ENCODE measurements around the gene TRAK1. TPM values are rescaled to one million over a fixed set of nuclear protein-coding genes. Genes with fewer than 3 reads are reported as not detected.

Gene TRAK1
- polyA plus RNA-seq, 3 donors = 6.6 to 40.8 (median 7.0) TPM

DNA sequence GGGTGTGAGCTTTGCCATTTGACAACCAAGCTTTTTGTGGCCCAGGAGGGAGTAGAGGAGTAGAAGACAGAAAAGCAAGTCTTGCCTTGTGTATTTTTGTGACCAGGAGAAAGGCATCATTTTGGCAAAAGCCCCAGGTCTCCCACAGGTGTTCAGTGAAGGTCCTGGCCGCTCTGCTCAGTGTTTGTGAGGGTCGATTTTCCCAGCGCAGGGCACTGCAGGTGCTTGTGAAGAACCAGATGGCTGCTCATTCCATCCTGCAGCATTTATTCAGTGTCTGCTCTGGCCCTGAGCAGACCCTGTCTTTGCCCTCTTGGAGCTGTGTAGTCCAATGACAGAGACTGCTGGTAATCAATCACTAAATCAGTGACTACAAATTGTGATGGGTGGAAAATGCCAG is 19.5 kb downstream of the TRAK1 start:
- intact Hi-C loops (cut with micrococcal nuclease) = no loop called here
- peaks cover 40 to 45% of the 10 kb centered on the region in 2 donors for H3K4me1 ChIP-seq (ENCODE audit: control insufficient read depth in 1 of 2, insufficient read depth in 2 of 2, low read length in 2 of 2)
- Mint-ChIP-seq H3K4me1 (peaks cover 54% of the 10 kb centered on the region), H3K27me3 (ENCODE audit: low read depth in 3 of 3) (peaks cover 0 to 1% (median 0%) of the 10 kb centered on the region in 3 donors), H3K27ac (peak overlapping the region in 2 of 7 donors; percentile 63 to 68), H3K9me3 (peaks cover 0 to under 1% (median 0%) of the 10 kb centered on the region in 7 donors), H3K36me3 (peaks cover 7 to 8% of the 10 kb centered on the region in 2 donors), H3K4me3 (no peak overlapping the region)
- no peaks in the 10 kb centered on the region for H3K27me3 ChIP-seq (ENCODE audit: control insufficient read depth in 2 of 2, insufficient read depth in 2 of 2, low read length in 2 of 2)
- H3K36me3 ChIP-seq (replicated peaks in 1 of 2; ENCODE audit: control insufficient read depth in 1 of 2, insufficient read depth in 2 of 2, low read length in 2 of 2) = no peaks in the 10 kb centered on the region
- H2AFZ ChIP-seq (ENCODE audit: insufficient read depth, low read depth, low read length, poor library complexity, severe bottlenecking) = no peak overlapping the region
- H3K4me2 ChIP-seq (replicated peaks; ENCODE audit: extremely low read depth, low read length, poor library complexity, severe bottlenecking) = no peak overlapping the region
- peaks cover 10% of the 10 kb centered on the region for H4K20me1 ChIP-seq (ENCODE audit: insufficient read depth, low read length)
- no peak for DNase-seq
- H3K4me3 ChIP-seq (replicated peaks in 1 of 3; ENCODE audit: low read depth in 2 of 3, low read length in 3 of 3) = no peak overlapping the region
- no peak overlapping the region for H3K9ac ChIP-seq (ENCODE audit: insufficient read depth, low read length, poor library complexity, severe bottlenecking)
- H3K9me3 ChIP-seq (replicated peaks in 1 of 2; ENCODE audit: control insufficient read depth in 1 of 2, insufficient read depth in 1 of 2, low read length in 2 of 2) = no peaks in the 10 kb centered on the region
- peak overlapping the region in 1 of 2 donors; percentile 30 for H3K27ac ChIP-seq (ENCODE audit: low read depth in 1 of 2, low read length in 2 of 2)
- TF ChIP-seq, protein P1, sequence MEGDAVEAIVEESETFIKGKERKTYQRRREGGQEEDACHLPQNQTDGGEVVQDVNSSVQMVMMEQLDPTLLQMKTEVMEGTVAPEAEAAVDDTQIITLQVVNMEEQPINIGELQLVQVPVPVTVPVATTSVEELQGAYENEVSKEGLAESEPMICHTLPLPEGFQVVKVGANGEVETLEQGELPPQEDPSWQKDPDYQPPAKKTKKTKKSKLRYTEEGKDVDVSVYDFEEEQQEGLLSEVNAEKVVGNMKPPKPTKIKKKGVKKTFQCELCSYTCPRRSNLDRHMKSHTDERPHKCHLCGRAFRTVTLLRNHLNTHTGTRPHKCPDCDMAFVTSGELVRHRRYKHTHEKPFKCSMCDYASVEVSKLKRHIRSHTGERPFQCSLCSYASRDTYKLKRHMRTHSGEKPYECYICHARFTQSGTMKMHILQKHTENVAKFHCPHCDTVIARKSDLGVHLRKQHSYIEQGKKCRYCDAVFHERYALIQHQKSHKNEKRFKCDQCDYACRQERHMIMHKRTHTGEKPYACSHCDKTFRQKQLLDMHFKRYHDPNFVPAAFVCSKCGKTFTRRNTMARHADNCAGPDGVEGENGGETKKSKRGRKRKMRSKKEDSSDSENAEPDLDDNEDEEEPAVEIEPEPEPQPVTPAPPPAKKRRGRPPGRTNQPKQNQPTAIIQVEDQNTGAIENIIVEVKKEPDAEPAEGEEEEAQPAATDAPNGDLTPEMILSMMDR (IDR thresholded peaks at IDR 0.05) = no peak
- WGBS (ENCODE audit: insufficient coverage) = 100% methylated on average over 3 of the region's 3 CpGs
- peaks cover 23% of the 10 kb centered on the region for H3K79me2 ChIP-seq (ENCODE audit: insufficient read depth, low read length)

DNA sequence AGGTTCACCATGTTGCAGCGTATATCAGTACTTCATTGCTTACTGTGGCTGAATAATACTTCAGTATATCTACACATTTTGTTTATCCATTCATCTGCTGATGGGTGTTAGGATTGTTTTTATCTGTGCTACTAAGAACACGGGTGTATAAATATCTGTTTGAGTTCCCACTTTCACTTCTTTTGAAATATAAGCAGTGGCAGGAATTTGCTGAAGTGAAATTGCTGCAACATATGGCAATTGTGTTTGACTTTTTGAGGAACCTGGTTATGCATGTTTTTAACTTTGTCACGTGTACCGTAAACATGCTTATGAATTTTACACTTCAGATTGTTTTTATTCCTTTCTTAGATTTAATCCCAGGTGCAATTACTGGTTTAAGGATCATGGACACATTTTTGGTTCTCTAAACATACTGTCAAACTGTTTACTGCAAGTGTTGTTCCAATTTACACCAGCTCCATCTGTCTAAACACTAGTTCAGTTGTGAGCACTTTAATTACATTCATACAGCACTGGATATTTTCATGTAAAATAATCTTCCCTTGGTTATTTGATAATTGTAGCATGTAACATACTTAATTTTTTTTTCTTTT is 23.1 kb downstream of the TRAK1 start:
- TF ChIP-seq, protein P1 (IDR thresholded peaks at IDR 0.05) = no peak
- Histone ChIP-seq H3K36me3 (replicated peaks in 1 of 2; ENCODE audit: control insufficient read depth in 1 of 2, insufficient read depth in 2 of 2, low read length in 2 of 2) (no peaks in the 10 kb centered on the region), H3K9me3 (replicated peaks in 1 of 2; ENCODE audit: control insufficient read depth in 1 of 2, insufficient read depth in 1 of 2, low read length in 2 of 2) (no peaks in the 10 kb centered on the region), H3K4me1 (ENCODE audit: control insufficient read depth in 1 of 2, insufficient read depth in 2 of 2, low read length in 2 of 2) (peaks cover 67% of the 10 kb centered on the region in 2 donors), H3K4me3 (replicated peaks in 1 of 3; ENCODE audit: low read depth in 2 of 3, low read length in 3 of 3) (peak overlapping the region in 1 of 3 experiments; percentile 40), H3K9ac (ENCODE audit: insufficient read depth, low read length, poor library complexity, severe bottlenecking) (no peak overlapping the region), H2AFZ (ENCODE audit: insufficient read depth, low read depth, low read length, poor library complexity, severe bottlenecking) (no peak overlapping the region), H3K4me2 (replicated peaks; ENCODE audit: extremely low read depth, low read length, poor library complexity, severe bottlenecking) (peak overlapping the region; percentile 61), H3K27me3 (ENCODE audit: control insufficient read depth in 2 of 2, insufficient read depth in 2 of 2, low read length in 2 of 2) (no peaks in the 10 kb centered on the region), H3K27ac (ENCODE audit: low read depth in 1 of 2, low read length in 2 of 2) (peak overlapping the region; percentile 77 to 80), H3K79me2 (ENCODE audit: insufficient read depth, low read length) (peaks cover 41% of the 10 kb centered on the region), H4K20me1 (ENCODE audit: insufficient read depth, low read length) (peaks cover 16% of the 10 kb centered on the region)
- no CpG with 5 or more reads among the region's 4 CpGs for WGBS (ENCODE audit: insufficient coverage)
- Mint-ChIP-seq H3K4me1 (peaks cover 73% of the 10 kb centered on the region), H3K9me3 (no peaks in the 10 kb centered on the region), H3K4me3 (peak overlapping the region; percentile 24 to 73), H3K27ac (peak overlapping the region; percentile 83 to 95 (median 94)), H3K27me3 (ENCODE audit: low read depth in 3 of 3) (peaks cover 0 to 3% (median 1%) of the 10 kb centered on the region in 3 donors), H3K36me3 (peaks cover 8 to 9% of the 10 kb centered on the region in 2 donors)
- intact Hi-C loops (cut with micrococcal nuclease) = no loop called here
- DNase-seq = peak; percentile 32 to 59 (median 48)

Measured in CD14-positive monocyte (primary cell).